Nephron (organoid): ENCODE data around the gene FSTL4.
A peak's percentile ranks its signal among the peaks of the same experiment; 100 is the strongest.

Source experiments
- H3K27ac Mint-ChIP-seq, 3 experiments: 2 replicates each; pipeline ENCODE4 v1.8.0; 2020; ENCODE audit warnings: mixed read lengths in 3 of 3, mild to moderate bottlenecking in 2 of 3, moderate library complexity in 1 of 3
- H3K27me3 Mint-ChIP-seq: 2 replicates; pipeline ENCODE4 v1.8.0; 2021; ENCODE audit warnings: low read depth, mild to moderate bottlenecking, moderate library complexity, mixed read lengths
- H3K36me3 Mint-ChIP-seq: 2 replicates; pipeline ENCODE4 v1.8.0; 2020; ENCODE audit warnings: low read depth, mixed read lengths
- H3K4me1 Mint-ChIP-seq: 2 replicates; pipeline ENCODE4 v1.8.0; 2020; ENCODE audit warnings: mixed read lengths
- H3K4me3 Mint-ChIP-seq, 3 experiments: 2 replicates each; pipeline ENCODE4 v1.8.0; 2020; ENCODE audit warnings: mild to moderate bottlenecking in 3 of 3, mixed read lengths in 3 of 3, moderate library complexity in 2 of 3
- H3K9me3 Mint-ChIP-seq: 2 replicates; pipeline ENCODE4 v1.8.0; 2020; ENCODE audit warnings: mixed read lengths
- TF ChIP-seq, protein P1 (sequence below), 3 experiments: fragments of 200-600 bp; sonication (generic); IDR thresholded peaks; one replicate each; pipeline ENCODE4 v1.5.0; 2021; ENCODE audit warnings: antibody characterized with exemption in 3 of 3; ENCODE audit not compliant: unreplicated experiment in 3 of 3

The FSTL4 gene

GRCh38 chr5:133455676-133456075, 156.7 kb downstream of the FSTL4 start:
- Mint-ChIP-seq H3K4me3 (no peak overlapping the region), H3K4me1 (peaks cover 57% of the 10 kb centered on the region), H3K27me3 (peaks cover 23% of the 10 kb centered on the region), H3K9me3 (no peaks in the 10 kb centered on the region), H3K27ac (peak overlapping the region in 1 of 3 experiments; percentile 66), H3K36me3 (no peaks in the 10 kb centered on the region)
- TF ChIP-seq, protein P1, sequence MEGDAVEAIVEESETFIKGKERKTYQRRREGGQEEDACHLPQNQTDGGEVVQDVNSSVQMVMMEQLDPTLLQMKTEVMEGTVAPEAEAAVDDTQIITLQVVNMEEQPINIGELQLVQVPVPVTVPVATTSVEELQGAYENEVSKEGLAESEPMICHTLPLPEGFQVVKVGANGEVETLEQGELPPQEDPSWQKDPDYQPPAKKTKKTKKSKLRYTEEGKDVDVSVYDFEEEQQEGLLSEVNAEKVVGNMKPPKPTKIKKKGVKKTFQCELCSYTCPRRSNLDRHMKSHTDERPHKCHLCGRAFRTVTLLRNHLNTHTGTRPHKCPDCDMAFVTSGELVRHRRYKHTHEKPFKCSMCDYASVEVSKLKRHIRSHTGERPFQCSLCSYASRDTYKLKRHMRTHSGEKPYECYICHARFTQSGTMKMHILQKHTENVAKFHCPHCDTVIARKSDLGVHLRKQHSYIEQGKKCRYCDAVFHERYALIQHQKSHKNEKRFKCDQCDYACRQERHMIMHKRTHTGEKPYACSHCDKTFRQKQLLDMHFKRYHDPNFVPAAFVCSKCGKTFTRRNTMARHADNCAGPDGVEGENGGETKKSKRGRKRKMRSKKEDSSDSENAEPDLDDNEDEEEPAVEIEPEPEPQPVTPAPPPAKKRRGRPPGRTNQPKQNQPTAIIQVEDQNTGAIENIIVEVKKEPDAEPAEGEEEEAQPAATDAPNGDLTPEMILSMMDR (IDR thresholded peaks at IDR 0.05; ENCODE audit: unreplicated experiment in 3 of 3), result no peak

- no peaks in the 10 kb centered on the region for H3K36me3 Mint-ChIP-seq
- TF ChIP-seq, protein P1 (IDR thresholded peaks at IDR 0.05; ENCODE audit: unreplicated experiment in 3 of 3), result no peak
- H3K4me1 Mint-ChIP-seq, result peaks cover 67% of the 10 kb centered on the region
- no peak overlapping the region for H3K27ac Mint-ChIP-seq
- H3K4me3 Mint-ChIP-seq, result no peak overlapping the region
- H3K9me3 Mint-ChIP-seq, result no peaks in the 10 kb centered on the region
- peaks cover 18% of the 10 kb centered on the region for H3K27me3 Mint-ChIP-seq
These were observed 157.9 kb downstream of the FSTL4 start for GRCh38 chr5:133454442-133454841.

DNA sequence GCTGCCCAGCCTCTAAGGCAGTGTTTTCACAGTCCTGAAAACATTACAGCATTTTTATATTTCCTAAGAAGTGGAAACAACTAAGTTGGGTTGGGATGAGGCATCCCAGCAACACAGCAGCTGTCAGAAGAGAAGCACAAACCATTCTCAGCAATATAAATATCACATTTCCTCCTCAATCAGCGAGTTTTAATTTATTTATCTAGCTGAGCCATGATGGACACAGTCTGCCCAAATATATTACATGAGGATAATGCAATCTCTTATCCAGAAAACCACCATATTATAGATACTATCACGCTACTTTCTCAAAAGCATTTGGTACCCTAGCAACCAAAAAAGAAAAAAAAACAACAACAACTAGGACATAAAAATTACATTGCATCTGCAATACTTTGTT, 158.5 kb downstream of the FSTL4 start:
- Mint-ChIP-seq H3K4me1 (peaks cover 67% of the 10 kb centered on the region), H3K36me3 (no peaks in the 10 kb centered on the region), H3K9me3 (no peaks in the 10 kb centered on the region), H3K4me3 (no peak overlapping the region), H3K27ac (peak overlapping the region in 1 of 3 experiments; percentile 8), H3K27me3 (peaks cover 18% of the 10 kb centered on the region)
- TF ChIP-seq, protein P1 (IDR thresholded peaks at IDR 0.05; ENCODE audit: unreplicated experiment in 3 of 3), result no peak

- Mint-ChIP-seq H3K9me3 (no peaks in the 10 kb centered on the region), H3K27me3 (peaks cover 18% of the 10 kb centered on the region), H3K27ac (peak overlapping the region in 1 of 3 experiments; percentile 8), H3K4me3 (no peak overlapping the region), H3K4me1 (peaks cover 67% of the 10 kb centered on the region), H3K36me3 (no peaks in the 10 kb centered on the region)
- TF ChIP-seq, protein P1 (IDR thresholded peaks at IDR 0.05; ENCODE audit: unreplicated experiment in 3 of 3), result no peak
These were observed 159.1 kb downstream of the FSTL4 start for GRCh38 chr5:133453084-133453780.

GRCh38 chr5:133451926-133452325, 160.4 kb downstream of the FSTL4 start:
- Mint-ChIP-seq H3K4me3 (no peak overlapping the region), H3K4me1 (peaks cover 55% of the 10 kb centered on the region), H3K27ac (no peak overlapping the region), H3K27me3 (peaks cover 15% of the 10 kb centered on the region), H3K36me3 (no peaks in the 10 kb centered on the region), H3K9me3 (no peaks in the 10 kb centered on the region)
- TF ChIP-seq, protein P1 (IDR thresholded peaks at IDR 0.05; ENCODE audit: unreplicated experiment in 3 of 3), result no peak

GRCh38 chr5:133450286-133450685, 162.1 kb downstream of the FSTL4 start:
- Mint-ChIP-seq H3K4me3 (no peak overlapping the region), H3K36me3 (no peaks in the 10 kb centered on the region), H3K27me3 (peaks cover 14% of the 10 kb centered on the region), H3K4me1 (peaks cover 44% of the 10 kb centered on the region), H3K9me3 (no peaks in the 10 kb centered on the region), H3K27ac (no peak overlapping the region)
- TF ChIP-seq, protein P1 (IDR thresholded peaks at IDR 0.05; ENCODE audit: unreplicated experiment in 3 of 3), result no peak
